ENCODE data around the gene AQP9.

AQP9 gene

GRCh38 chr15:58118272-58118671, 19.9 kb upstream of the AQP9 start:
- H3K27me3 ChIP-seq (ENCODE audit: insufficient read depth, poor library complexity, severe bottlenecking), result no peaks in the 10 kb centered on the region
- no peak for DNase-seq (ENCODE audit: low read depth in 1 of 2, low spot score in 1 of 2)
- H3K27ac ChIP-seq (replicated peaks), result no peak overlapping the region
- no peak overlapping the region for H3K4me3 ChIP-seq (replicated peaks; ENCODE audit: insufficient read depth, low read length)
- TF ChIP-seq GABPA (IDR thresholded peaks at IDR 0.05; ENCODE audit: low read depth), result no peak
- TF ChIP-seq SPI1 (IDR thresholded peaks at IDR 0.05; ENCODE audit: borderline replicate concordance, low read depth), result no peak
- TF ChIP-seq POLR2AphosphoS5 (IDR thresholded peaks at IDR 0.05; ENCODE audit: low read depth), result no peak
- no peak for TF ChIP-seq REST (IDR thresholded peaks at IDR 0.05; ENCODE audit: insufficient replicate concordance, low read depth)
- TF ChIP-seq CTCF (IDR thresholded peaks at IDR 0.05; ENCODE audit: insufficient read depth, low read length), result no peak

- Histone ChIP-seq H3K4me3 (replicated peaks; ENCODE audit: insufficient read depth, low read length) (no peak overlapping the region), H3K27ac (replicated peaks) (no peak overlapping the region), H3K27me3 (ENCODE audit: insufficient read depth, poor library complexity, severe bottlenecking) (no peaks in the 10 kb centered on the region)
- TF ChIP-seq REST (IDR thresholded peaks at IDR 0.05; ENCODE audit: insufficient replicate concordance, low read depth) (no peak), SPI1 (IDR thresholded peaks at IDR 0.05; ENCODE audit: borderline replicate concordance, low read depth) (no peak), CTCF (IDR thresholded peaks at IDR 0.05; ENCODE audit: insufficient read depth, low read length) (no peak), POLR2AphosphoS5 (IDR thresholded peaks at IDR 0.05; ENCODE audit: low read depth) (no peak), GABPA (IDR thresholded peaks at IDR 0.05; ENCODE audit: low read depth) (no peak)
- DNase-seq (ENCODE audit: low read depth in 1 of 2, low spot score in 1 of 2), result no peak
These were observed 19.2 kb upstream of the AQP9 start for GRCh38 chr15:58119016-58119415.

- DNase-seq (ENCODE audit: low read depth in 1 of 2, low spot score in 1 of 2), result no peak
- TF ChIP-seq CTCF (IDR thresholded peaks at IDR 0.05; ENCODE audit: insufficient read depth, low read length), result no peak
- no peak for TF ChIP-seq REST (IDR thresholded peaks at IDR 0.05; ENCODE audit: insufficient replicate concordance, low read depth)
- no peak for TF ChIP-seq SPI1 (IDR thresholded peaks at IDR 0.05; ENCODE audit: borderline replicate concordance, low read depth)
- no peak for TF ChIP-seq POLR2AphosphoS5 (IDR thresholded peaks at IDR 0.05; ENCODE audit: low read depth)
- TF ChIP-seq GABPA (IDR thresholded peaks at IDR 0.05; ENCODE audit: low read depth), result no peak
- H3K27me3 ChIP-seq (ENCODE audit: insufficient read depth, poor library complexity, severe bottlenecking), result no peaks in the 10 kb centered on the region
- H3K27ac ChIP-seq (replicated peaks), result no peak overlapping the region
- no peak overlapping the region for H3K4me3 ChIP-seq (replicated peaks; ENCODE audit: insufficient read depth, low read length)
These were observed 13.6 kb upstream of the AQP9 start for GRCh38 chr15:58124585-58124984.
